ENCODE results near the gene RPLP2. TPM values are rescaled to one million over a fixed set of nuclear protein-coding genes. Genes with fewer than 3 reads are reported as not detected.
A peak's percentile ranks its signal among the peaks of the same experiment; 100 is the strongest.

The RPLP2 gene
- total and polyA plus RNA-seq, 2 experiments from 2014 or later: 401 to 468 TPM

- 75% methylated on average over 10 of the region's 10 CpGs for WGBS (ENCODE audit: low lambda C conversion rate, missing lambda C conversion rate)
- TF ChIP-seq, protein P1, sequence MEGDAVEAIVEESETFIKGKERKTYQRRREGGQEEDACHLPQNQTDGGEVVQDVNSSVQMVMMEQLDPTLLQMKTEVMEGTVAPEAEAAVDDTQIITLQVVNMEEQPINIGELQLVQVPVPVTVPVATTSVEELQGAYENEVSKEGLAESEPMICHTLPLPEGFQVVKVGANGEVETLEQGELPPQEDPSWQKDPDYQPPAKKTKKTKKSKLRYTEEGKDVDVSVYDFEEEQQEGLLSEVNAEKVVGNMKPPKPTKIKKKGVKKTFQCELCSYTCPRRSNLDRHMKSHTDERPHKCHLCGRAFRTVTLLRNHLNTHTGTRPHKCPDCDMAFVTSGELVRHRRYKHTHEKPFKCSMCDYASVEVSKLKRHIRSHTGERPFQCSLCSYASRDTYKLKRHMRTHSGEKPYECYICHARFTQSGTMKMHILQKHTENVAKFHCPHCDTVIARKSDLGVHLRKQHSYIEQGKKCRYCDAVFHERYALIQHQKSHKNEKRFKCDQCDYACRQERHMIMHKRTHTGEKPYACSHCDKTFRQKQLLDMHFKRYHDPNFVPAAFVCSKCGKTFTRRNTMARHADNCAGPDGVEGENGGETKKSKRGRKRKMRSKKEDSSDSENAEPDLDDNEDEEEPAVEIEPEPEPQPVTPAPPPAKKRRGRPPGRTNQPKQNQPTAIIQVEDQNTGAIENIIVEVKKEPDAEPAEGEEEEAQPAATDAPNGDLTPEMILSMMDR (IDR thresholded peaks at IDR 0.05; ENCODE audit: poor library complexity): no peak
- TF ChIP-seq EZH2phosphoT487 (IDR thresholded peaks at IDR 0.05; ENCODE audit: low read depth, severe bottlenecking, unreplicated experiment) (no peak), EZH2 (IDR thresholded peaks at IDR 0.05; ENCODE audit: borderline replicate concordance) (no peak)
- Histone ChIP-seq H4K20me1 (ENCODE audit: insufficient read depth, poor library complexity, severe bottlenecking) (peaks cover 3% of the 10 kb centered on the region), H3K4me2 (no peak overlapping the region), H3K9me2 (replicated peaks; ENCODE audit: insufficient read depth) (no peaks in the 10 kb centered on the region), H3K27me3 (no peaks in the 10 kb centered on the region), H3K4me3 (no peak overlapping the region), H2AFZ (no peak overlapping the region), H3K4me1 (ENCODE audit: insufficient read depth) (peaks cover 8% of the 10 kb centered on the region), H3K36me3 (replicated peaks; ENCODE audit: insufficient read depth, low read depth) (no peaks in the 10 kb centered on the region), H3K27ac (no peak overlapping the region), H3K9me3 (ENCODE audit: low read depth) (no peaks in the 10 kb centered on the region), H3K79me2 (peaks cover 3% of the 10 kb centered on the region)
- DNase-seq (ENCODE audit: low spot score): no peak
Observed at GRCh38 chr11:762421-763072, 47.2 kb upstream of the RPLP2 start.

DNA sequence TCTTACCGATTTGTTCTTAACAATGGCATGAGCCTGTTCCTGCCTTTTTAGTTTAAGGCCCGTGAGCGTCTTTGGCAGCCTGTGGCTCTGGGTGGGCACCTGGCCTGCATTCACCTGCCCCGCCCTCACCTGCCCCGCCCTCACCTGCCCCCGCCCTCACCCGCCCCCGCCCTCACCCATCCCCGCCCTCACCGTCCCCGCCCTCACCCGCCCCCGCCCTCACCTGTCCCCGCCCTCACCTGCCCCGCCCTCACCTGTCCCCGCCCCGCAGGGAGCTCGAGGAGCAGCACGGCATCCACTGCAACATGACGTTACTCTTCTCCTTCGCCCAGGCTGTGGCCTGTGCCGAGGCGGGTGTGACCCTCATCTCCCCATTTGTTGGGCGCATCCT, 46.7 kb upstream of the RPLP2 start:
- no peaks in the 10 kb centered on the region for H3K79me2 ChIP-seq
- H3K4me3 ChIP-seq: no peak overlapping the region
- H3K4me2 ChIP-seq: no peak overlapping the region
- peaks cover 8% of the 10 kb centered on the region for H3K4me1 ChIP-seq (ENCODE audit: insufficient read depth)
- DNase-seq (ENCODE audit: low spot score): peak; percentile 47
- 54% methylated on average over 10 of the region's 24 CpGs for WGBS (ENCODE audit: low lambda C conversion rate, missing lambda C conversion rate)
- no peaks in the 10 kb centered on the region for H3K9me3 ChIP-seq (ENCODE audit: low read depth)
- H3K36me3 ChIP-seq (replicated peaks; ENCODE audit: insufficient read depth, low read depth): no peaks in the 10 kb centered on the region
- no peaks in the 10 kb centered on the region for H3K27me3 ChIP-seq
- no peak for TF ChIP-seq EZH2phosphoT487 (IDR thresholded peaks at IDR 0.05; ENCODE audit: low read depth, severe bottlenecking, unreplicated experiment)
- TF ChIP-seq EZH2 (IDR thresholded peaks at IDR 0.05; ENCODE audit: borderline replicate concordance): no peak
- TF ChIP-seq, protein P1 (IDR thresholded peaks at IDR 0.05; ENCODE audit: poor library complexity): no peak
- peaks cover 3% of the 10 kb centered on the region for H4K20me1 ChIP-seq (ENCODE audit: insufficient read depth, poor library complexity, severe bottlenecking)
- H2AFZ ChIP-seq: no peak overlapping the region
- H3K27ac ChIP-seq: no peak overlapping the region
- H3K9me2 ChIP-seq (replicated peaks; ENCODE audit: insufficient read depth): no peaks in the 10 kb centered on the region

- TF ChIP-seq, protein P1 (IDR thresholded peaks at IDR 0.05; ENCODE audit: poor library complexity): no peak
- TF ChIP-seq EZH2phosphoT487 (IDR thresholded peaks at IDR 0.05; ENCODE audit: low read depth, severe bottlenecking, unreplicated experiment) (no peak), EZH2 (IDR thresholded peaks at IDR 0.05; ENCODE audit: borderline replicate concordance) (no peak)
- H2AFZ ChIP-seq: no peak overlapping the region
- peaks cover 8% of the 10 kb centered on the region for H3K4me1 ChIP-seq (ENCODE audit: insufficient read depth)
- H3K4me3 ChIP-seq: no peak overlapping the region
- H3K79me2 ChIP-seq: no peaks in the 10 kb centered on the region
- H4K20me1 ChIP-seq (ENCODE audit: insufficient read depth, poor library complexity, severe bottlenecking): peaks cover 3% of the 10 kb centered on the region
- H3K27me3 ChIP-seq: no peaks in the 10 kb centered on the region
- H3K4me2 ChIP-seq: no peak overlapping the region
- H3K9me2 ChIP-seq (replicated peaks; ENCODE audit: insufficient read depth): no peaks in the 10 kb centered on the region
- no peak overlapping the region for H3K27ac ChIP-seq
- H3K36me3 ChIP-seq (replicated peaks; ENCODE audit: insufficient read depth, low read depth): no peaks in the 10 kb centered on the region
- H3K9me3 ChIP-seq (ENCODE audit: low read depth): no peaks in the 10 kb centered on the region
- 91% methylated on average over 22 of the region's 22 CpGs for WGBS (ENCODE audit: low lambda C conversion rate, missing lambda C conversion rate)
- DNase-seq (ENCODE audit: low spot score): no peak
Observed at GRCh38 chr11:763549-764321, 46.0 kb upstream of the RPLP2 start.
